ENCODE measurements around the gene NPAS3. TPM values are rescaled to one million over a fixed set of nuclear protein-coding genes. Genes with fewer than 3 reads are reported as not detected.

The NPAS3 gene
- total and polyA plus RNA-seq, 7 donors = 0.36 to 6.4 (median 4.6) TPM; not detected in 2

- 24 to 29% methylated on average over 3 of the region's 3 CpGs for WGBS, 2 donors
- no peak for DNase-seq
- no peak for TF ChIP-seq EP300 (IDR thresholded peaks at IDR 0.05)
- TF ChIP-seq CTCF (IDR thresholded peaks at IDR 0.05) = no peak
- no peak for TF ChIP-seq POLR2AphosphoS5 (IDR thresholded peaks at IDR 0.05)
- no peak for TF ChIP-seq POLR2A (IDR thresholded peaks at IDR 0.05)
- no peaks in the 10 kb centered on the region for H3K27me3 ChIP-seq
- no peaks in the 10 kb centered on the region for H3K36me3 ChIP-seq
- intact Hi-C loops (cut with DNase I) = no loop called here
- no peaks in the 10 kb centered on the region for H3K9me3 ChIP-seq
- no peak overlapping the region for H3K4me3 ChIP-seq
- peaks cover 0 to 14% (median 12%) of the 10 kb centered on the region in 4 donors for H3K4me1 ChIP-seq
- H3K27ac ChIP-seq = no peak overlapping the region
Measured at GRCh38 chr14:33230021-33230420, 291.3 kb downstream of the NPAS3 start.

- Histone ChIP-seq H3K9me3 (no peaks in the 10 kb centered on the region), H3K4me1 (peaks cover 0 to 14% (median 12%) of the 10 kb centered on the region in 4 donors), H3K27ac (no peak overlapping the region), H3K4me3 (no peak overlapping the region), H3K27me3 (no peaks in the 10 kb centered on the region), H3K36me3 (no peaks in the 10 kb centered on the region)
- no peak for DNase-seq
- TF ChIP-seq POLR2AphosphoS5 (IDR thresholded peaks at IDR 0.05) = no peak
- TF ChIP-seq CTCF (IDR thresholded peaks at IDR 0.05) = no peak
- no peak for TF ChIP-seq EP300 (IDR thresholded peaks at IDR 0.05)
- TF ChIP-seq POLR2A (IDR thresholded peaks at IDR 0.05) = no peak
- WGBS, 2 donors = 87 to 91% methylated on average over 3 of the region's 3 CpGs
- intact Hi-C loops (cut with DNase I) = no loop called here
Measured at GRCh38 chr14:33232031-33232430, 293.4 kb downstream of the NPAS3 start.

GRCh38 chr14:33237115-33237740 is 298.5 kb downstream of the NPAS3 start:
- Histone ChIP-seq H3K27ac (no peak overlapping the region), H3K27me3 (no peaks in the 10 kb centered on the region), H3K4me1 (no peaks in the 10 kb centered on the region), H3K9me3 (no peaks in the 10 kb centered on the region), H3K36me3 (no peaks in the 10 kb centered on the region), H3K4me3 (no peak overlapping the region)
- DNase-seq = no peak
- WGBS, 2 donors = 68 to 70% methylated on average over 4 of the region's 4 CpGs
- intact Hi-C loops (cut with DNase I) = no loop called here
- TF ChIP-seq POLR2AphosphoS5 (IDR thresholded peaks at IDR 0.05) (no peak), EP300 (IDR thresholded peaks at IDR 0.05) (no peak), POLR2A (IDR thresholded peaks at IDR 0.05) (no peak), CTCF (IDR thresholded peaks at IDR 0.05) (no peak)

- Histone ChIP-seq H3K4me1 (no peaks in the 10 kb centered on the region), H3K9me3 (no peaks in the 10 kb centered on the region), H3K27me3 (no peaks in the 10 kb centered on the region), H3K4me3 (no peak overlapping the region), H3K27ac (no peak overlapping the region), H3K36me3 (no peaks in the 10 kb centered on the region)
- TF ChIP-seq EP300 (IDR thresholded peaks at IDR 0.05) (no peak), CTCF (IDR thresholded peaks at IDR 0.05) (no peak), POLR2AphosphoS5 (IDR thresholded peaks at IDR 0.05) (no peak), POLR2A (IDR thresholded peaks at IDR 0.05) (no peak)
- intact Hi-C loops (cut with DNase I) = no loop called here
- DNase-seq = no peak
- WGBS, 2 donors = 75 to 80% methylated on average over 1 of the region's 1 CpG
Measured at GRCh38 chr14:33239465-33239864, 300.8 kb downstream of the NPAS3 start.

- 66 to 74% methylated on average over 2 of the region's 2 CpGs for WGBS, 2 donors
- no peaks in the 10 kb centered on the region for H3K4me1 ChIP-seq
- DNase-seq = no peak
- TF ChIP-seq EP300 (IDR thresholded peaks at IDR 0.05) (no peak), POLR2A (IDR thresholded peaks at IDR 0.05) (no peak), CTCF (IDR thresholded peaks at IDR 0.05) (no peak), POLR2AphosphoS5 (IDR thresholded peaks at IDR 0.05) (no peak)
- H3K27me3 ChIP-seq = no peaks in the 10 kb centered on the region
- H3K4me3 ChIP-seq = no peak overlapping the region
- no peak overlapping the region for H3K27ac ChIP-seq
- intact Hi-C loops (cut with DNase I) = no loop called here
- H3K9me3 ChIP-seq = no peaks in the 10 kb centered on the region
- H3K36me3 ChIP-seq = no peaks in the 10 kb centered on the region
Measured at GRCh38 chr14:33240466-33240865, 301.8 kb downstream of the NPAS3 start.

Data from sigmoid colon (tissue), 7 donors.